Placental pericyte (primary cell): Measurements from ENCODE around the gene TAS2R4. TPM values are rescaled to one million over a fixed set of nuclear protein-coding genes. Genes with fewer than 3 reads are reported as not detected.

ENCODE experiments used
- small RNA-seq: library from RNA; depleted of rRNA; stranded (forward); fragments of <200 nt; gene quantifications from one replicate; pipeline ENCODE3, GENCODE V24; 2012; ENCODE audit warnings: low replicate concordance
- total RNA-seq: library from RNA; depleted of rRNA; stranded (reverse); fragments of >200 nt; gene quantifications from 2 replicates; pipeline ENCODE4 v1.2.3, GENCODE V29; 2012

Gene TAS2R4
- 0.86 and 0.88 TPM in 2 replicates for total RNA-seq

DNA sequence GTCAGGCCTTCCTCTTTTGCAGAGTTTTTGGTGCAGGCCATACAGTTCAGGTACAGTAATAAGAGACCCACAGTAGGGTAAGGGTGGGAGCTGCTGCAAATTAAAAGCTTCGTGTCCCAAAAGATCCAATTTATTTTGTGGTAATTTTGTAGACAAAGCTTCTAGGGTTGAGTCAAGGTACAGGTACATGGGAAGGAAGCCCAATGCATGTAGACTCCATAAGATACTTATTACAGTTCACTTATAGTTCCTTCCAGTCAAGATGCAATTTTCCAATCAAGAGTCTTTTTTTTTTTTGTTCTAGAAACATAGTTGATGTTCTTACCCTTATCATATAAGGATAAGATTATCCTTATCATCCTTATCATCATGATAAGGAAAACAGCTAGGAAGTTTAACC, at the start of gene TAS2R4:
TSS of gene TAS2R4 (plus strand) at position 301 of the 400 bp plus-strand sequence. CDS start 1,815 bp downstream, outside the sequence.

GRCh38 chr7:141737836-141738591, 38.5 kb upstream of the TAS2R4 start, which contains the start of gene SSBP1:
TSS of gene SSBP1 (plus strand) at chr7:141738358. CDS start at chr7:141739167, 809 bp downstream.

GRCh38 chr7:141763797-141764196, 12.7 kb upstream of the TAS2R4 start, which contains the start of gene TAS2R3:
TSS of gene TAS2R3 (plus strand) at chr7:141764097. CDS start at chr7:141764159, 62 bp downstream.

DNA sequence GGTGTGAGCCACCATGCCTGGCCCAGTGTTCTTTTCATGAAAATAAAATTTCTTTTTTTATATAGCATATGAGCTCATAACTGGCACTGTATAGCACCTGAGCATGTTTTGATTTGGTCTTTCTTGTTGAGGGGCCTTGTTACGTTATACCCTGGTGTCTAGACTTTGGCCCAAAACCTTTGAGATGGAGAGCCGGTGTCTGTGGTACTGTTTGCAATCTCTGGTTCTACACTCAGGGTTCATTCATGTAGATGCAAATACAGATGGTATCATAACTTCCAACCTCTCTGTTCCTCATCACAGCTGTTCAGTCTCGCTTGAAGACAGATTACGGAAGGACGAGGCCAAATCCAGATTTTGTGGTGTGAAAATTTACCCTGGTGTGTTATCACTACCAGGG, 13.4 kb downstream of the TAS2R4 start, which contains the start of gene TAS2R5:
TSS of gene TAS2R5 (plus strand) at position 301 of the 400 bp plus-strand sequence. CDS start 145 bp downstream, outside the sequence.

Small RNAs within 50 kb of the gene (small RNA-seq; reads per million reads assigned to genes)
- gene RNU1-82P: not detected

Other genes with a start within 250 kb of the TAS2R4 start
- 22.1 and 34.6 TPM in 2 replicates for gene AGK, start 225.3 kb upstream of the TAS2R4 start, total RNA-seq
- 3.4 and 4.2 TPM in 2 replicates for gene DENND11, start 74.5 kb upstream of the TAS2R4 start, total RNA-seq
- not detected in 2 replicates for gene WEE2, start 68.3 kb upstream of the TAS2R4 start, total RNA-seq
- 105 and 114 TPM in 2 replicates for gene SSBP1, start 38.3 kb upstream of the TAS2R4 start, total RNA-seq
- 0.72 and 2.0 TPM in 2 replicates for gene TAS2R3, start 12.6 kb upstream of the TAS2R4 start, total RNA-seq
- 0.57 and 0.66 TPM in 2 replicates for gene TAS2R5, start 13.5 kb downstream of the TAS2R4 start, total RNA-seq
- not detected in 2 replicates for gene PRSS37, start 64.8 kb downstream of the TAS2R4 start, total RNA-seq
- gene OR9A4, start 139.7 kb downstream of the TAS2R4 start, total RNA-seq: not detected in 2 replicates
- not detected in 2 replicates for gene CLEC5A, start 170.3 kb downstream of the TAS2R4 start, total RNA-seq
- gene TAS2R38, start 197.1 kb downstream of the TAS2R4 start, total RNA-seq: not detected in 2 replicates
- gene MGAM, start 219.2 kb downstream of the TAS2R4 start, total RNA-seq: under 0.01 TPM in 1 of 2 replicates, not detected in the other